GM10266 (cell line): ENCODE data around the gene GBF1.
A peak's percentile ranks its signal among the peaks of the same experiment; 100 is the strongest.

Experiments
- DNase-seq: peaks from one replicate; pipeline ENCODE4 v3.0.0; 2012; ENCODE audit errors: extremely low spot score
- CTCF ChIP-seq: IDR thresholded peaks from 2 replicates; pipeline ENCODE4 v1.5.1; 2012; ENCODE audit warnings: mild to moderate bottlenecking, low read depth; ENCODE audit not compliant: control insufficient read depth, insufficient read depth; ENCODE audit errors: missing control alignments

The GBF1 gene

GRCh38 chr10:102423372-102423968, 178.1 kb downstream of the GBF1 start:
- TF ChIP-seq CTCF: no peak

DNA sequence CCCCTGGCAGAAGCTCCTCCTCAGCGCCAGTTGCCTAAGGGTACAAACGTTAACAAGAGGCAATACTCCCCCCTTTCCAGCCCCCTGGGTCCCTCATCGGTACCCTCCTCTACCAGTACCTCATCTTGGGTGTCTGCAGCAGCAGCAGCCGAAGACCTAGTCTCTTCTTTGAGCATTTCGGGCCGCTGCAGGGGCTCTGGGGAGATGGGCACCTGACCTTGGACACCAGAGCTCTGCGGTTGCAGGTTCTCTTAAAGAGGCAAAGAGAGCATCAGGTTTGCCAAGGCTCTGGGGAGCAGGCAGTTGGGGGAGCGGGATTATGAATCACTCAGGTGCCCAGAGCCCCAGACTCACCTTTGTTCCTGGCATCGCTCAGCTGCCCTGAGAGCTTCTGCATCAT, 178.8 kb downstream of the GBF1 start:
- no peak for TF ChIP-seq CTCF
- DNase-seq: no peak

More at GRCh38 chr10:102423372-102423968, 178.1 kb downstream of the GBF1 start:
- DNase-seq: no peak

DNA sequence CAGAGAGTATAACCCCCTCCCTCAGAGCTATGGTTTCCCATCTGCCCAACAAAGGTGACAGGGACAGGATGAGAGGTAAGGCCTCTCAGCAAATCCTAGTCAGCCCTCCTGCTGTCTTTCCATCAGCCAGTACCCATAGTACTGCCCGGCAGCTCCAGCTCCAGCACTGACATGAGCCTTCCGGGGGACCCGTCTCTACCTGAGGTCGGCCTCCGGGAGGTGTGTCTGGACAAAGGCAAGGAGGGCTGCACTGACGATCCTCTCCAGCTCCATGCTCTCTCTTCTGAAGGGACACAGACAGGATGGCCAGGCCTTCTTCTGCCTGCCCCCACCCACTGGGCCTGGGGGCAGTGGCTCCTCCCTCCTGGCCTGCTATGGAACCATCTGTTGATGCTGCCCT, 179.6 kb downstream of the GBF1 start:
- no peak for DNase-seq
- TF ChIP-seq CTCF: no peak

GRCh38 chr10:102425444-102425843, 180.1 kb downstream of the GBF1 start:
- DNase-seq: no peak
- TF ChIP-seq CTCF: no peak

GRCh38 chr10:102426803-102427287, 181.5 kb downstream of the GBF1 start:
- no peak for TF ChIP-seq CTCF
- no peak for DNase-seq

- no peak for TF ChIP-seq CTCF
Measured at GRCh38 chr10:102429468-102429867, 184.1 kb downstream of the GBF1 start.

GRCh38 chr10:102431452-102432124, 186.3 kb downstream of the GBF1 start:
- no peak for TF ChIP-seq CTCF
- DNase-seq: peak; percentile 18

More at GRCh38 chr10:102429468-102429867, 184.1 kb downstream of the GBF1 start:
- no peak for DNase-seq
